Posterior vena cava (tissue), 2 donors: ENCODE results near the gene TMEM154. TPM values are rescaled to one million over a fixed set of nuclear protein-coding genes. Genes with fewer than 3 reads are reported as not detected.

Source experiments
- DNase-seq: peaks from one replicate; pipeline ENCODE4 v3.0.0-alpha.2; 2020; ENCODE audit warnings: low spot score
- intact Hi-C, 2 donors: fragments of 100-400 bp; cut with DNase I; formaldehyde crosslinking; loops; one replicate each; pipeline versions ENCODE4 v1.14.1 to v1.14.2; 2022 to 2023
- total RNA-seq, 2 donors: library from RNA; stranded (reverse); fragmentation: NEBNext Ultra II Directional; extraction: Animal tissue kit (Norgen Biotek cat#: 25700); gene quantifications; one replicate each; pipeline ENCODE4 v1.2.1, GENCODE V29; 2021
- donor health status: DM: yes; HTN: yes; CAD: no.
- donor health status: DM: yes; HTN: yes; CAD: no.

Gene TMEM154
- total RNA-seq, 2 donors from 2014 or later = 1.5 to 4.0 TPM

DNA sequence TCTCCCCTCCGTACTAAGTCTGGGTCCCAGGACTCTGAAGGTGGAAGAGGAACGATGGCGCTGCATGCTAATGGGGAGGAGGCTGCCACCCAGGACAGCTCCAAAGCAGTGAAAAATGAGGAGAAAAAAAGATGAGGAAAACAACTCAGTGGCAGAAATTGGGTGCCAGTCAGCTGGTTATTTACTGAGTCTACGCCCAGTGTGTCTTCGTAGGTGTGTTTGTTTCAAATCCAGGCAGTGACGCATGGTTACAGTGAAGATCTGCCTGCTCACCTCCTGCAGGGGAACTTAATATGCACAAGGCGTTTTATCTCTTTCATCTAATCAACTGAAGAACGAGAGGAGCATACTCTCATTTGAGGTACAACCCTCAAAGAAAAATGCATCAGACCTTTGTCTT, 73.0 kb downstream of the TMEM154 start:
- DNase-seq = no peak
- intact Hi-C loops = no loop called here

DNA sequence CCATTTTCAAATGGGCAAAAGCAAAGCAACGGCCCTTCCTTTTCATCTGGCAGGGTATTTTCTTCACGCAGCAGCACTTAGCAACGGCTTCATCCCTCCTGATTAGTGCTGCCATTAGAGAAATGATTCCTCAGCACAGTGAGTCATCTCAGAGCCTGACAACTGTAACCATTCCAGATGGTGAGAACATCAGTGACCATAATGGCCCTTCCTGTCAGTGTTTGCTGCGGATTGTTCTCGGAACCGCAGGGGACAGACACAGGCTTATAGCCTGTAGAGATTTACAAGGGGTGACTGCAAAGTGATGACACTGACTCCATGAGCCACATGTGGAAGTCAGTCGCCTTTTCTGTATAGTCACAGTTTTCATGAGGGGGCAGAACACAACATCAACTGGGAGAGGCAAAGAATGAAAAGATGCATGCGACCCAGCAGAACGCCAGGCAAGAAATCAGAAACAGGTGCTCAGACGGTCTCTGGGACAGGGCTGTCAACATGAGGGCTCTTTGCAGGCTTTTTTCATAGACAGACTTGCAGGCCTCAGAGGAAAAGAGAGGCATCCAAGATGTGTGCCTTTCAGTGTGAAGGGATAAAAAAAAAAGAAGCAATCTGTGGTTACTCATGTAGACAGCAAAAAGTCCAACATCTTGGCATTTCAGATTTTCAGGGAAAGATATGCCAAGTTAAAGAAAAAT, 74.0 kb downstream of the TMEM154 start:
- intact Hi-C loops = no loop called here
- no peak for DNase-seq

DNA sequence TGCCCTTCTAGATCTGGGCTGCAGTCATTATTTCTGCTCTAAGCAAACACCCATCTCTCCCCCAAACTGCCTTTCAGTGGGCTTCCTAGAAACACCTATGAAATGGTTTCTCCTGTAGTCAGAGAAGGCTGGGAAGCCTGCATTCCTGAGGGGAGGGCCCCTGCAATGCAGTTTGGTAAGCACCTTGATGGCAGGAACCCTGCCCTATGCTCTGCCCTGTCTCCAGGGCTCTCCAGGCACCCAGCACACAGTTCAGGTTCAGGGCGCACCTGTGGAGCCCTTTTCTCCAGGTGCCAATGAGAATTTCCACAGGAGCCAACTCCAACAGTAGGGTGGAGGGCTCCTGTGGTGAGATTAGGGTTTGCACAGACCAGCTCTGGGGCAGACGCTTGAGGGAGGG, 74.8 kb downstream of the TMEM154 start:
- intact Hi-C loops = no loop called here
- no peak for DNase-seq

DNA sequence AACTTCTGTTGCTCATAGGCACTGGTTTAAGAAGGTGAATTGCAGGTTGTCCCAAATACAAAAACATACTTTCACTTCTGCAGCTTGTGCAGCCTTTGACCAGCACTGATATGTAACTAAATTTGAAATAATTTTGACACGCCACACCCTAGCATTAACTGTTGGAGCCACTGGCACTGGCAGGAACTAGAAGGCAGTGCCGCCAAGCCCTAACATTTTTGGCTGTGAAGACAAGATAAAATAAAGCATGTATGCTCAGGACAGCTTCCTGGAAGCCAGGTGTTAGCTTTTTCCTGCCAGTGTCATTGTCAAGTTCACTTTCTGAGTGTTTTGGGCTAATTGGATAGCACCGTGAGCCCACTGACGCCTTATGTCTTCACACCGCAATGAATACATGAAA, 78.6 kb downstream of the TMEM154 start:
- DNase-seq = no peak
- intact Hi-C loops = no loop called here

DNA sequence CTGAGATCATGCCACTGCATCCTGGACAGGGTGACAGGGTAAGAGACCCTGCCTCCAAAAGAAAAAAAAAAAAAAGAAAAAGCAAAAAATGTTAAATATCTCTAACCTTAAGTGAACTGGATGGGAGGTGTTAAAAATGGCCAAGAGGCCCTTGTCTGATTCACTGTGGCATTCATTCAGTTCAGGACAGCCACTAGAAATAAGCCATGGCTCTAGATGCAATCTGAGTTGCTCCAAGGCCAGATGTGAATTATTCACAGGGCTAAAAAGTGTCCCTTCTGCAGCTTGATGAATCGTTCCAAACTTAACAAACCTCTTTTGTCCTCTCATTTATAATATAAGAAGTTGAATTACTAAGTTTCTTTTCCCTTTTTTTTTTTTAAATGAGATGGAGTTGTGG, 80.2 kb downstream of the TMEM154 start:
- no peak for DNase-seq
- intact Hi-C loops = no loop called here

DNA sequence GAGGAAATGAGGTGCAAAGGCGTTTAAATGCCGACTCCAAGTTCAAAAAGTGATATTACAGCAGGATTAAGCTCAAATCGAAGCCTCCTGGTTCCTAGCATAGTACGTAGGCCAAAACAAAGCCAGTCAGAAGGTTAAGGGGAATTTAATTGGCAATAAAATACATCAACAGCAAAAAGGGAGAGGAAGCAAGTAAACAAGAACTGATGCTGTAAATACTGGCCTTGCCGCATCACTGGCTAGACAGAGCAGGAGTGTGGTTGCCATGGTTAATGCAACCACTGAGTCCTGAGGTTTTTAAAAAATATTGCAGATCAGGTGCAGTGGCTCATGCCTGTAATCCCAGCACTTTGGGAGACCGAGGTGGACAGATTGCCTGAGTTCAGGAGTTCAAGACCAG, 80.7 kb downstream of the TMEM154 start:
- no peak for DNase-seq
- intact Hi-C loops = no loop called here

DNA sequence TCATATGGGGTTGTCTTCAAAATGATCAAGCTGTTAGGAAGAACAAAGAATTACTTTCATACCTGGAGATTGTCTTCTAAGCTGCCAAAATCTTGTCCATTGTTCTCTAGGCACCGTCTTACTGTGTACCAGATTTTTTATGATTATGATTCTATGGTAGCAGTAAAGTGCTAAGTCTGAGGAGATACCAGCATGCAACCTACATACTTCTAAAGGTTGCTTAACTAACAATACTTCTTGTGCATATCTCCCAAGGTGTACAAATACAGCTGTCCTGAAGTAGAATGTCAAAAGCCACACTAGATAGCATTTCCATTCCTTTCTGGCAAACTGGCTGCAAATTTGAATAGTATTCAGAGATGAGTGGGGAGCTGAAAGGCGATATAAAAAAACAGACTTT, 81.3 kb downstream of the TMEM154 start:
- intact Hi-C loops = no loop called here
- DNase-seq = no peak

DNA sequence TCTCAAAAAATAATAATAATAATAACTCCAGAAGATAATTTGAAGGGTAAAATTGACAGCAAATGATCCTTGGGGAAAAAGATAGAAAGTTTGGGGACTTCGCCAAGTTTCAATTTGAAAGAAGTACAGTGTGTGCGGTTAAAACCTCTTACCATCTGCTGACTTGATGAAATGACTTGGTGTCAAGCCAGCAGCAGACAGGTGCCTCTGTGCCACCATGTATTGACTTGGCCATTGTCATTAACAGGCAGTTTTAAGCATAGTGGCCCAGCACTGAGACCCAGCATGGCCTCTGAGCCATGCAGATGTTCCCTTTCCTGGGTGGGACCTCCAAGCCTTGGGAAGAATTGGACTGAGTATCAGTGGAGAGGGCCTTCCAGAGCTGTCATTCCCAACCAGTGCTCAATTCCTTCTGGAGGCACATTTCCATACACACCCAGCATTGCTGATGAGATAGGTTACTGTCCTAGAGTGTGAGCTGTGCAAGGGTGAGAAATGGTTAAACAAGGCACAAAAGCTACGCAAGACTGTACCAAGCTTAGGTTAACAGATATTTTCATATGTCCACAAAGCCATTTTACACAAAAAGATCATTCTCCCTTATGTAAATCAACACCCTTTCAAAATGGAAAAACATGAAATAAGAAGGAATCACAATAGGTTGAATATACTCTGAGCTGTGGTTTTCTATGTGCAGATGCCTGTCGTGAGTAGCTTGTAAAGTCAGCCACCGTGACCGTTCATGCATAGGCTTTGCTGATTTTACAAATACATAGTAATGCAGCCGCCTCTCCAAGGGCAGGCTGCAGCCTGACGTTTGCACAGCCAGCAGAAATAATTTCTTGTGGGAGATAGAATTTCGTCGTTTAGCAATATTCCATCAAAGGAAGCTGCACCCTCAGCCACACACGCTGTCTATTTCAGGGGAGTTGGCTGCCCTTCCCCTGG, 84.5 kb downstream of the TMEM154 start:
- DNase-seq = no peak
- intact Hi-C loops = no loop called here

DNA sequence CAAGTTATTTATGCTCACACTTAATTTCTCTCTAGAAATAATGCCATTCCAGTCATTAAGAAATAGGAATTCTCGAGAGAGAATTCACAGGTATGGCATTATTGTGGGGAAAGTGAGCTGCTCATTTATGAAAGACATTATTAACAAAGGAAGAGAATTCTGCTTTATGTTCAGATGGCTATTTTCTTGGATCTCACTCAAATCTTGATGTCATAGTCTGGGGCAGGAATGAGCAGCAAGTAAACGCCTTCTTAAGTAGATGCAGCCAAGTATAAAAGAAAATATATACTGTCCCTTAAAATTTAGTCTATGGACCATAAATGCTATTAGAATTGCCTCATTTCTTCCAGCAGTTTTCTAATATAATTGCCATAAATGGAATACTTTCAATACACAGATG, 85.7 kb downstream of the TMEM154 start:
- intact Hi-C loops = no loop called here
- DNase-seq = no peak

DNA sequence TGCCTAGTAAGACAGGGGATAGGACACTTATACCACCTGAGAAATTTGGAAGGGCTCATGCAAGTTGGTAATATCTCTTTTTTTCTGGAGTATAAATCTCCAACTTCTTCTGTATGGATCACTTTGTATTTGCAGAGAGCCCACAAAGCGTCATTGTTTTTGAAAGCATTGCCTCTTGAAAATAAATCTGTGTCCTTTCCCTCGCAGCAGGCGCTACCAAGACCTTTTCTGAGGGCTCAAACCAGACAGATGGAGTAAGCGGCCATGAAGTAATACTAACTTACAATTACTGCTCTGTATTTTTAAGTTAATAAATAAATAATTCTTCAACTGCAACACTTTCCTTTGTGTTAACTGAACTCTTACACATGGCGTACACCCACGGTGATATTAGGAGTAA, 87.9 kb downstream of the TMEM154 start:
- intact Hi-C loops = no loop called here
- DNase-seq = no peak

DNA sequence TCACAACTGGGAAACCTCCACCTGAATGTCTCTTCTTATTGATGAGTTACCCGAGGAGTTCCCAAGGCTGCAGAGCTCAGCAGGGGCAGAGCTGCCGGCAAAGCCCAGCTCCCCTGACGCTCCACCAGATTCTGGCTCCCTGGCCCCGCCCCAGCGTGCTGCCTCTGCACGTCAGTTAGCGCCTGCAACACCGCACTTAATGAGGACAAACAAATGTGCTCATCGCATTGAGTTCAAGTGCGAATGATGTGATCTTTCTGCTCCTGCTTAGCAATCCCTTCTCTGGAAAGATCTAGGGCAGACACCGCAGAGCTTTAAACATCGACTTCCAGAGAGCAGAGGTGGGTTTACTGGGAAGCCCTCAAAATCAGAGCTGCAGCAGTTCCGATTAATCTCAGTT, 88.4 kb downstream of the TMEM154 start:
- DNase-seq = peak; percentile 85
- intact Hi-C loops = no loop called here

DNA sequence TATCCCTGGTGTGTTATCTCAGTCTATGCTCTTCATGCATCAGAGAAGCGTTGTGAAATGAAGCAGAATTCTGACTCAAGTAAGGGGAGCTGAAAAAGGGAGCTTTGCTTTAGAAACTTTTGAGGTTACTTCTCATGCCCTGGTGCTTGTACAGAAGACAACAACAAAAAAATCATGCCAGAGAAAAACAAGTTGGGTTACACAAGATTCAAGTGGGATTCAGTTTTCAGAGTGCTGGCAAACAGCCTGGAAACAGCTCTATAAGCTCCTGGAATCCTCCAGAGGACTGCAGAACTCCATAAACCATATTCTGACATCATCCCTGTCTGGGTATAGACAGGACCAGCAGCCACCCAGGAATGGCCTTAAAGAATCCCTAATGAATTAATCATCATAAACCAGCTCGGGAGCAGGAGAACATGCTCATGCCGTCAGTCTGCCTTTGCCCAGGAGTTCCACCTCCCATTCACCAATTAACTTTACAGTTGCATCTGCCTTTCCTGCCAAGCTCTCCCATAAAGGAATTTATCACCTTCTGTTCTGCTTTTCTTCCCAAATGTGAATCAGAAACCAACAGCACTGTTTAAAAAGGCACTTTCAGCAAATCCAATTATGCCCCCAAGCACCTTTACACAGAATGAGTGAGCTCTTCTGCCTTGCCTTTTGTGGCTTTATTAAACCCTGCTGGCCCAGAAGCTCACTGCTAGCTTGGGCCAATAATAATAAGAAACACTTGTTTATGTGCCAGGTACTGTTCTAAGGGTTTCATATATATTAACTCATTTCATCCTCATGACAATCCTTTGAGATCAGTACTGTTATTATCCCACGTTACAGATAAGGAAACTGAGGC, 89.4 kb downstream of the TMEM154 start:
- DNase-seq = no peak
- intact Hi-C loops = no loop called here

DNA sequence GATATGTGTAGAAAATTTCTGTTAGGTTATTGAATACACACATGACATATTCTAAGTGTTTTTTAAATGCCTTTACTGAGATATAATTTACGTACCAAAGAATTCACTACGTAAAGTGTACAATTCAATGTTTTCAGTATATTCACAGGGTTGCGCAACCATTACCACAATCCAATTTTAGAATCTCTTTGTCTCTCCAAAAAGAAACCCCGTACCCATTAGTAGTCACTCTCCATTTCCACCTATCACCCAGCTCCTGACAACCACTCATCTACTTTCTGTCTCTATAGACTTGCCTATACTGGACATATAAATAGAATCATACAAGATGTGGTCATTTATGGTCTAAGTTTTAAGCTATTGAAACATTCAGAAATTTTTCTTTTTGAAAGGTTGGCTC, 90.9 kb downstream of the TMEM154 start:
- DNase-seq = no peak
- intact Hi-C loops = no loop called here

DNA sequence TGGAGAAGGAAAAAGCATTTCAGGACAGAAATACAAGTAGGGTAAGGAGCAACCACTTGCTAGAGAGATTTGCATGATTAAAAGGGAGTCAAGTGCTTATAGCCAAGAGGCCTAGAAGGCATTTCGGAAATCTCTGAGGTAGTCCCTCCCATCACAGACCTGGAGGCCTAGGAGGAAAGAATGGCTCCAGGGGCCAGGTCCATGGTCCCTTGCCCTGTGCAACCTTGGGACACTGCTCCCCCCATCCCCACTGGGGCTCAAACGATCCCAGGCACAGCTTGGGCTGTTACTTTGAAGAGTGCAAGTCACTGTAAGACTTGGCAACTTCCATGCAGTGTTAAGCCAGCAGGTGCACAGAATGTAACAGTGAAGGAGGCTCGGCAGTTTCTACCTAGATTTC, 92.7 kb downstream of the TMEM154 start:
- DNase-seq = no peak
- intact Hi-C loops = no loop called here

DNA sequence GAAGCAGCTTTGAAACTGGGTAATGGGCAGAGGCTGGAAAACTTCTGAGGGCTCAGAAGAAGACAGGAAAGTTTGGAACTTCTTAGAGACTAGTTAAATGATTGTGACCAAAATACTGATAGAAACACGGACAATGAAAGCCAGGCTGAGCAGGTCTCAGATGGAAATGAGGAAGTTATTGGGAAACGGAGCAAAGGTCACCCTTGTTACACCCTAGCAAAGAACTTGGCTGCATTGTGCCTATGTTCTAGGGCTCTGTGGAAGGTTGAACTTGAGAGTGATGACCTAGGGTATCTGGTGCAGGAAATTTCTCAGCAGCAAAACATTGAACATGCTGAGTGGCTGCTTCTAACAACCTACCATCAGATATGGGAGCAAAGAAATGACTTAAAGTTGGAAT, 93.1 kb downstream of the TMEM154 start:
- no peak for DNase-seq
- intact Hi-C loops = no loop called here

DNA sequence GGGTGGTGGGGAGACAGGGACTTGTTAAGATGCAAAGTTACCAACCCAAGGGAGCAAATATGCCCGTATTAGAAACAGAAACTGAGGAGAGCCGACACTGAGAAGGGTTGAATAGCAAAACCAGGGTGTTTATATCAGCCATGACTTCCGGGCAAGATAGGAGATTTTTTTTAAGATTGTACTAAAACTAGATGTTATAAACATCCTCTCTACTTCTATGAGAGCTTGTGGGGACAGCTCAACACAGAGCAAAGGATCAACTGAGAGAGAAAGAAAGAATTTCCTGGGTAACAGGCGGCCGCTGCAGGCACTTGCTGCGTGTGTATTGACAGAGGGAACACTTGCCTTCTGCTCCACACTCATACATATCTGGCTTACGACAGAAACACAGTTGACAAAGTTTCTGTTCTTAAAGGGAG, 94.8 kb downstream of the TMEM154 start:
- no peak for DNase-seq
- intact Hi-C loops = no loop called here

DNA sequence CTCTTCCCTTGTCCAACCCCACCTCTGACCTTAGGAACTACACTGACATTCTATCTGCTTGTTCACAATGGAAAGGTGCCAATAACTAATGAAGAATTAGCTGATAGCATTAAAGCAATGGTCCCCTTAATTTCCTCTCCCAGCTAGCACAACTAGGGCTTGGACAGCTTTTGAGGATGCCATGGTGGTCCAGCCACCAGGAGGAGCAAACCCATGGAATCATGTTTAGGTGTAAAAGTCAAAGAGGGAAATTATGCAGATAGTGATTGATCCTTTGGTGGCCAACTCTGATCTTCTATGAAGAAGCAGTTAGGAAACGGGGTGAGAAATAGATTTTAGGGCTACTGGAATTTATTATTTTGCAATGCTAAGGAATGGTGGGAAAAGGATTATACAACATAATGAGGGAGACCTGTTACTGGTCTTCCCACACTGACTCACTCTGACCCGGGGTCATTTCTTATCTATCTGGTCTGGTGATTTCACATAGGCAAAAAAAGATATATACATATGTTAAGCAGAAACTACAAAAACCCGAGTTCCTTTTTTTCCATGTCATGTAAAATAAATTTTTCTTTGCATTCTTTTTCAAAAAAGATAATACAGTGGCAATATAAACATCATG, 98.1 kb downstream of the TMEM154 start:
- no peak for DNase-seq
- intact Hi-C loops = no loop called here

DNA sequence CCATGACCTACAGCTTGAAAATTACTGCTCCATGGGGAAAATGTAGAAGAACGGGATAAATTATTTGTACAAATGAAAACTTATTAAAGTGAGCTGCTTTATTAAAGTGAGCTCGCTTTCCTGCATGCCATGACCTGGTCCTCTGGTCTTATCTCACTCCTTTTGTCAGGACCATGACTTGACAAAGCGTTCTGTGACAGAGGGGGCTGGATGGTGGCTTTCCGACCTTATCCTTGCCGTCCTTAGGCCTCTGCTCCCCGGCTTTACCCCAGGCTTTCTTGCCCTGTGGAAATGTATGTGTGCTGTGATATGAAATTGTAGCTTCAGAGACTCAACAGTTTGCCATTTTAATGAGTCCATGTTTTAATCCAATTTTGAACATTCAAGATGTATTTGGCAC, 99.9 kb downstream of the TMEM154 start:
- DNase-seq = no peak
- intact Hi-C loops = no loop called here

DNA sequence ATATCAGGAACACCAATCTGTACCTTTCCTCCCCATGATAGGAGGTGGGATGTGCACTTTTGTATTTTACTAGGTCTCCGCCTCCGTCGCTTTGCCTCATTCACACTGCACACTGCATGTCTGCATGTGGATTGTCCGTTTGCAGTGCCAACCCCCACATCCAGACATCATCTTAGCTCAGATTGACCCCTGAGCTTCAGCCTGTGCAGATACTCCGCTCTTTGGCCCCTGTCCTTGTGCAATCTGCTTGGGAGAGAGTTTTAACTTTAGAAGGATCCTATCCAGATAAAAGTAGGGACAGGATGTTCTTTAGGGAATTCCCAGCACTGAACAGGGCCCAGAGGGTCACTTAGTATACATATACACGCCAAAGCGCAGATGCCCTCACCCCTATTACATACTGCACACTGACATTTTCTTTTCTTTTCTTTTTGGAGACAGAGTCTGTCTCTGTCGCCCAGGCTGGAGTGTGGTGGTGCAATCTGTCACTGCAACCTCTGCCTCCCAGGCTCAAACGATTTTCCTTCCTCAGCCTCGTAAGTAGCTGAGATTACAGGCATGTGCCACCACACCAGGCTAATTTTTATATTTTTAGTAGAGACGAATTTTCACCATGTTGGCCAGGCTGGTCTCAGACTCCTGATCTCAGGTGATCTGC, 100.6 kb downstream of the TMEM154 start:
- no peak for DNase-seq
- intact Hi-C loops = no loop called here
